Measurements from ENCODE around the gene CEP170B. TPM values are rescaled to one million over a fixed set of nuclear protein-coding genes. Genes with fewer than 3 reads are reported as not detected.

CEP170B gene
- polyA plus RNA-seq, 2 of the 4 experiments (the other 2 are of a cell fraction): 4.5 to 13.5 TPM

DNA sequence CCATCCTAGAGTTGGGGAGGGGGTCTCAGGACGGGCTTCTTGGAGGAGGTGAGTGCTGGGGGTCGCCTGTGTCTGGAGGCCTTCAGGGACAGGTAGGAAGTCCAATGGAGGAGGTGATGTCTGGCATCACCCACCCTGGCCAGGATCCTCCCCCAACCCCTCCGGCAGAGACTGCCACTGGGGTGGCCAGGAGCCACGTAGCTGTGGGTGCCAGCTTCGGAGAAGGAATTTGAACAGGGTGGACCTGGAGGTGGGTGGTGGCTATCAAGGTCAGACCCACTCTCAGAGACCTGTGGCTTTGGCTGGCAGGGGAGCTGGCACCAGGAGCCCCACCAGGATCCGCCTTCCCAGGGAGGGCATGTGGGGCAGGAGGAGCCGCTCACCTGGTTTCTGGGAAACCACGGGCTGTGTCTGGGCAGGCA, 9.1 kb downstream of the CEP170B start:
- FAIRE-seq (no peak), ATAC-seq (no peak), DNase-seq (ENCODE audit: low read depth in 1 of 2, low spot score in 1 of 2) (no peak)
- Histone ChIP-seq H3K4me1 (no peaks in the 10 kb centered on the region), H3K9me3 (no peaks in the 10 kb centered on the region), H3K27ac (no peak overlapping the region), H3K4me2 (no peak overlapping the region), H3K4me3 (no peak overlapping the region)
- no peak for TF ChIP-seq HOXA7 (CRISPR knock-in tag; IDR thresholded peaks at IDR 0.05)
- TF ChIP-seq RCOR1 (IDR thresholded peaks at IDR 0.05; ENCODE audit: low read depth, low read length): no peak
- no peak for TF ChIP-seq RAD21 (conservative IDR thresholded peaks at IDR 0.05 in 1 of 2, IDR thresholded peaks at IDR 0.05 in 1 of 2)
- no peak for TF ChIP-seq ZSCAN20 (CRISPR knock-in tag; IDR thresholded peaks at IDR 0.05)
- TF ChIP-seq ZNF302 (CRISPR knock-in tag; IDR thresholded peaks at IDR 0.05): no peak
- no peak for TF ChIP-seq CBX8 (IDR thresholded peaks at IDR 0.05)
- TF ChIP-seq FOXS1 (CRISPR knock-in tag; IDR thresholded peaks at IDR 0.05): no peak
- no peak for TF ChIP-seq HDAC2 (IDR thresholded peaks at IDR 0.05)
- TF ChIP-seq SREBF2 (IDR thresholded peaks at IDR 0.05): no peak
- TF ChIP-seq JUNB (IDR thresholded peaks at IDR 0.05): no peak
- no peak for TF ChIP-seq RFX5 (IDR thresholded peaks at IDR 0.05)
- TF ChIP-seq TFCP2L1 (CRISPR knock-in tag; IDR thresholded peaks at IDR 0.05): no peak
- ChIA-PET CTCF (interaction anchor here (1.0 to 1.5 kb wide), 2 partner anchors 22 to 105 kb away, joined by 3 to 4 read pairs; no protein-coding TSS in a partner anchor), POLR2A (no interaction called here)
- 80% methylated on average over 5 of the region's 8 CpGs for WGBS (ENCODE audit: missing lambda C conversion rate)

DNA sequence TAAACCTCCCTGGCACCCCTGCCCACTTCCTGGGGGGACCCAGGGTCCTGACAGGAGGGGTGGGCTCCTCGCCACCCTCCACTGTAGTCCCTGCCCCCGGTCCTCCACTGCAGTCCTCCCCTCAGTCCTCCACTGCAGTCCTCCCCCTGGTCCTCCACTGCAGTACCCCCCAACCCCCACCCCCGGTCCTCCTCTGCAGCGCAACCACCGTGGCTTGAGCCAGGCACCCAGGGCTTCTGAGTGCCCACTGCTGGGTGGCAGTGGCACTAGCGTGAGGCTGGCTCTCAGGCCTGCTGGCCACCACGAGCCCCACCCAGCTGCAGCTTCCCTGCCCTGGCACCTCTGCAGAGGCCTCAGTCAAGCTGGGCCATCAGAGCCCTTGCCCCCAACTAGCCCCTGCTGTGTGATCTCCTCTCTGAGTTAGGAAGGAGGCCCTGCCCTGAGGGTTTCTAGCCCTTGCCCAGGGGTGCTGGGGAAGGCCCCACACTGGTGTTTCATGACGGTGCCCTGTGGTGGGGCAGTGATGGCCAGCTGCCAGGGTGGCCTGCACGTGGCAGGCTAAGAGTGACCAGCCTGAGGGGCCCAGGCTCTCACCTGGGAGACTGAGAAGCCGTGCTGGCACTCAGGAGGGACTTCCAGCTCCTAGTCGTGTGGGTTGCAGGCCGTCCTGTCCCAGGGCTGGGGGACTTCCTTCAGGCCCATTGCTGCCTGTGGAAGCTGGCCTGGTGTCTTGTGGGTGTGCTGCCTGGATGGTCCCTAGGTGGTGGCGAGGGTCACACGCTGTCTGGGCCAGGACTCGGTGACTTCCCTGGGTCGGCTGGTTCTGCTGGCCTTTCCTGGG, 9.7 kb downstream of the CEP170B start:
- WGBS (ENCODE audit: missing lambda C conversion rate): 93% methylated on average over 9 of the region's 16 CpGs
- ChIA-PET CTCF (interaction anchor here (1.0 kb wide), 1 partner anchor 21 kb away, joined by 3 read pairs; no protein-coding TSS in a partner anchor), POLR2A (no interaction called here)
- DNase-seq (ENCODE audit: low read depth in 1 of 2, low spot score in 1 of 2) (no peak), FAIRE-seq (no peak), ATAC-seq (no peak)
- Histone ChIP-seq H3K9me3 (no peaks in the 10 kb centered on the region), H3K27ac (no peak overlapping the region), H3K4me3 (no peak overlapping the region), H3K4me1 (no peaks in the 10 kb centered on the region), H3K4me2 (no peak overlapping the region)
- no peak for TF ChIP-seq NR3C1 (IDR thresholded peaks at IDR 0.05)

DNA sequence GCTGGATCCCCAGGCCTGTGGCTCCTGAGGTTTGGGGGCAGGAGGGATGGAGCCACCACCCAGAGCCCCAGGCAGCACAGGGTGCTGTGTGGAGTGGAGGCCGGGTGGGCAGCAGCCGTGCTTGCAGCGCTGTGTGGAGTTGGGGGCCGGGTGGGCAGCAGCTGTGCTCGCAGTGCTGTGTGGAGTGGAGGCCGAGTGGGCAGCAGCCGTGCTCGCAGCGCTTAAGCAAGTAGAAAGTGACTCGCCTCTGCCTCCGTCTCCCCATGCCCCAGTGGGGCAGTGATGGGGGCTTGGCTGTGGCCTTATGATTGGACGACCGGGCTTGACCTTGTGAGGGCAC, 10.3 kb downstream of the CEP170B start:
- Histone ChIP-seq H3K4me3 (no peak overlapping the region), H3K4me1 (no peaks in the 10 kb centered on the region), H3K4me2 (no peak overlapping the region), H3K9me3 (no peaks in the 10 kb centered on the region), H3K27ac (no peak overlapping the region)
- TF ChIP-seq NR3C1 (IDR thresholded peaks at IDR 0.05): no peak
- no peak for TF ChIP-seq ZC3H11A (IDR thresholded peaks at IDR 0.05)
- TF ChIP-seq NFE2L2 (conservative IDR thresholded peaks at IDR 0.05; ENCODE audit: low read length): no peak
- TF ChIP-seq GATA3 (IDR thresholded peaks at IDR 0.05; ENCODE audit: borderline replicate concordance): no peak
- TF ChIP-seq, protein P1, sequence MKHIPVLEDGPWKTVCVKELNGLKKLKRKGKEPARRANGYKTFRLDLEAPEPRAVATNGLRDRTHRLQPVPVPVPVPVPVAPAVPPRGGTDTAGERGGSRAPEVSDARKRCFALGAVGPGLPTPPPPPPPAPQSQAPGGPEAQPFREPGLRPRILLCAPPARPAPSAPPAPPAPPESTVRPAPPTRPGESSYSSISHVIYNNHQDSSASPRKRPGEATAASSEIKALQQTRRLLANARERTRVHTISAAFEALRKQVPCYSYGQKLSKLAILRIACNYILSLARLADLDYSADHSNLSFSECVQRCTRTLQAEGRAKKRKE (CRISPR knock-in tag; IDR thresholded peaks at IDR 0.05; ENCODE audit: low read depth): no peak
- no peak for TF ChIP-seq ZFP36 (IDR thresholded peaks at IDR 0.05; ENCODE audit: borderline replicate concordance, partially characterized antibody)
- ATAC-seq: no peak
- WGBS (ENCODE audit: missing lambda C conversion rate): 95% methylated on average over 13 of the region's 13 CpGs
- no peak for DNase-seq (ENCODE audit: low read depth in 1 of 2, low spot score in 1 of 2)
- FAIRE-seq: no peak
- ChIA-PET CTCF (no interaction called here), POLR2A (no interaction called here)

DNA sequence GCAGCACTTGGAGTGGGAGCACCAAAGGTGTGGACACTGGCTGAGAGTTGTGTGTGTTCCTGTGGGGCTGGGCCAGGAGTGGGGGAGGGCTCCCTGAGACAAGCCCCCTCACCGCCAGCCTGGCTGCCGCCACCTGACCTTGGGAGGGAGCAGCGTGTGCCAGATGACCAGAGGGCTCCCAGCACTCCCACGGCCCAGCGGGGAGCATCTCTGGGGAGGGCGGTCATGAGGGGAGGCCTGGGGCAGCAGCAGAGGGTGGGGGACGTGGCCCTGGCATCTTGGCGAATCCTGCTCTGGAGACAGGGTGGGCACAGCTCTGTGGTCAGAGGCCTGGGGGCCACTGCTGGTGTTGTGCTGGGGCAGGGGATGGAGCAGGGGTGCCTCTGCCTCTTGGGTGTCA, 10.7 kb downstream of the CEP170B start:
- ChIA-PET POLR2A (interaction anchor here (1.0 kb wide), 1 partner anchor 18 kb away, joined by 3 read pairs; no protein-coding TSS in a partner anchor), CTCF (no interaction called here)
- ATAC-seq (no peak), DNase-seq (ENCODE audit: low read depth in 1 of 2, low spot score in 1 of 2) (no peak), FAIRE-seq (no peak)
- H3K9me3 ChIP-seq: no peaks in the 10 kb centered on the region
- no peaks in the 10 kb centered on the region for H3K4me1 ChIP-seq
- TF ChIP-seq TFCP2L1 (CRISPR knock-in tag; IDR thresholded peaks at IDR 0.05) (no peak), CHD2 (IDR thresholded peaks at IDR 0.05; ENCODE audit: low read length, partially characterized antibody) (no peak)
- H3K4me2 ChIP-seq: no peak overlapping the region
- WGBS (ENCODE audit: missing lambda C conversion rate): 89% methylated on average over 3 of the region's 8 CpGs
- no peak overlapping the region for H3K27ac ChIP-seq
- no peak overlapping the region for H3K4me3 ChIP-seq
